ENCODE results near the gene CDR2L.

CDR2L gene

DNA sequence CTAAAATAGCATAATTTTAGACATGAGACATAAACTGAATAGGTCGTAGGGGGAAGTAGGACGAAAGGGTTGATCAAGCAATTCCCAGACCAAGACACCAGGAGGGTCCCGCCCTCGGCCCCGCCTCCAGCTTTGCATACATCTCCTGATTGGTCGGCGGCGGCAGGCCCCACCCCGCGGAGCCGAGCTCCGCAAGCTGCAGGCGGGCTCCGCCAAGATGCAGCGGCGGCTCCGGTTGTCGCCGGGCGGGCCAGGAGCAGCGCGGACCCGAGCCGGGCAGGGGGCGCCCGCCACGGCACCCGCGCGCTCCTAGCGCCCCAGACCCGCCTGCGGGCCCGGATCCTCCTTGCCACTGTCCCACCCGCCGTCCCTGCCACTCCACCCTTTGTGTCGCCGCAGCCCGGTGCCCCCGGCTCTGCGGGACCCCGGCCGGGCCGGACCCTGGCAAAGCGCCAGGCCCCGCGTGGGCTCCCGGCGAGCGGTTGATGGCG, at the start of gene CDR2L:
Gene CDR2L (plus strand): TSS at position 215 of the 491 bp plus-strand sequence. CDS start 412 bp downstream, outside the sequence.
- Mint-ChIP-seq H3K4me1 (ENCODE audit: low read depth) (peaks cover 9% of the 10 kb centered on the region), H3K27ac (no peak within 1 kb of the TSS), H3K36me3 (ENCODE audit: low read depth) (no peaks in the 10 kb centered on the region), H3K9me3 (no peaks in the 10 kb centered on the region), H3K4me3 (peak within 1 kb of the TSS; percentile 80), H3K27me3 (peaks cover 29% of the 10 kb centered on the region)

DNA sequence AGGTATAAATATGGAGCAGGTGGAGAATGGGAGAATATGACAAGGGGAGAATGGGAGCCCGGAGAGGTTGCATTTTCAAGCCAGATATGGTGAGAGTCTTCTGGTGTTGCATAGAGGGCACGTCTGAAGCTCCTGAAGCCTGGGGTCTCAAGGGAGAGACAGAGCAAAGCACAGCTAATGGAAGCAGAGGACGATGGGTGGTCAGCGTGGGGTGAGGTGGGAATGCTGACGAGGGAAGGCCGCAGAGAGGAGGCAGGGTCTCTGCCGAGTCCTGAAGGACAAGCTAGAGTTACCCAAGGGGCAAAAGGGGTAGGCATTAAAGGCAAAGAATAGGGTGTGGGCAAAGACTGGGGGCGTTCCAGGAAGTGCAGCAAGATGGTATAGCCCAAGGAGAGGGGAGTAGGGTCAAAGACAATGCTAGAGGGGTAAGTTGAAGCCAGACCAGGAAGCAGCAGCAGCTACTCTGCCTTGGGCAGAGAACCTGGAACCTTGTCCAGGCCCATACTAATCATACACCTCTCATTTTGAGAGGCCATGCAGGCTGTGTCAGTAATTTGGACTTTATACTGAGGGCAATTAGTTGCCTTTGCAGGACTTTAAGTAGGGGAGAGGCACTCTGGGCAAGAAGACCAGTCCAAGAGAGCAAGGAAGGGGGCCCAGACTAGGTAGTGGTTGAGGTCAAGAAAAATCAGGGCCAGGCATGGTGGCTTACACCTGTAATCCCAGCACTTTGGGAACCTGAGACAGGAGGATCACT, 49.1 kb upstream of the CDR2L start:
- no peak overlapping the region for H3K4me3 Mint-ChIP-seq
- no peaks in the 10 kb centered on the region for H3K9me3 Mint-ChIP-seq
- no peak overlapping the region for H3K27ac Mint-ChIP-seq
- no peaks in the 10 kb centered on the region for H3K4me1 Mint-ChIP-seq (ENCODE audit: low read depth)
- no peaks in the 10 kb centered on the region for H3K36me3 Mint-ChIP-seq (ENCODE audit: low read depth)
- peaks cover 57% of the 10 kb centered on the region for H3K27me3 Mint-ChIP-seq

DNA sequence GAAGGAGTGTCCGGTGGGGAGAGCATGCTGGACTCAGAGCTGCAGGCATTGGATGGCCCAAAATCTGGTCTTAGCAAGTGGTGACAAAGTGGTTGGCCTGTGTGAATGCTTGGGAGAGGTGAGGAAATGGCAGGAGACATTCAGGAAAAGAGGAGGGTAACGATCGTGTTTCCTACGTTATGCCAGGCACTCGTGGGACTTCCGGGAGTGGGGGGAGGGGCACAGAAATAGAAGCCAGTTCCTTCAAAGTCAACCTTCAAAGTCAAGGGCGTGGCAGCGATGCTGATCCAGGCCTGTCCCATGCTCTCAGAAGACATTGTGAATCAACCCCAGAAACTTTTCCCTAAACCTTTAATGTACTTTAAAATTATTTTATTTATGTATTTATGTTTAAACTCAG, 47.9 kb upstream of the CDR2L start:
- Mint-ChIP-seq H3K9me3 (no peaks in the 10 kb centered on the region), H3K4me3 (no peak overlapping the region)

DNA sequence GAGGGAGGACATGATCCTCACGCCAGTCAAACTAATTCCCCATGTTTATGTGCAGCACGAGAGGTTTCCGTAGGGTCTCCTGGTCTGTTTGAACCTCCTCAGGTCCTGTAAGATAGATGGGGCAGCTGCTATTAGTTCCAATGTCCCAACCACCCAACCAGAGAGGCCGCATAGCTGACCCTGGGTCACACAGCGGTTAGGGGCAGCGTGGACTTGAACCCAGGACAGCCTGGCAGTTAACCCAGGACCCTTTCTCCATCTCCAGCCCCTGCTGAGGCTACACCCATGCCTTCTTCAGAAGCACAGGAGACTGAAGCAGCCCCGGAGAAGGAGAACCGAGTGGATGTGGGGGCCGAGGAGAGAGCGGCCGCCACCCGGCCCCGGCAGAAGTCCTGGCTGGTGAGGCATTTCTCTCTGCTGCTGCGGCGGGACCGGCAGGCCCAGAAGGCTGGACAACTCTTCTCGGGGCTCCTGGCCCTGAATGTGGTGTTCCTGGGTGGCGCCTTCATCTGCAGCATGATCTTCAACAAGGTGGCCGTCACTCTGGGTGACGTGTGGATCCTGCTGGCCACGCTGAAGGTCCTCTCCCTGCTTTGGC, 46.2 kb upstream of the CDR2L start:
- H3K27me3 Mint-ChIP-seq = peaks cover 48% of the 10 kb centered on the region
- H3K27ac Mint-ChIP-seq = no peak overlapping the region
- H3K4me3 Mint-ChIP-seq = no peak overlapping the region
- H3K36me3 Mint-ChIP-seq (ENCODE audit: low read depth) = no peaks in the 10 kb centered on the region
- no peaks in the 10 kb centered on the region for H3K4me1 Mint-ChIP-seq (ENCODE audit: low read depth)
- H3K9me3 Mint-ChIP-seq = no peaks in the 10 kb centered on the region

More for the DNA sequence above, 47.9 kb upstream of the CDR2L start:
- Mint-ChIP-seq H3K27ac (no peak overlapping the region), H3K36me3 (ENCODE audit: low read depth) (no peaks in the 10 kb centered on the region), H3K27me3 (peaks cover 52% of the 10 kb centered on the region), H3K4me1 (ENCODE audit: low read depth) (no peaks in the 10 kb centered on the region)

DNA sequence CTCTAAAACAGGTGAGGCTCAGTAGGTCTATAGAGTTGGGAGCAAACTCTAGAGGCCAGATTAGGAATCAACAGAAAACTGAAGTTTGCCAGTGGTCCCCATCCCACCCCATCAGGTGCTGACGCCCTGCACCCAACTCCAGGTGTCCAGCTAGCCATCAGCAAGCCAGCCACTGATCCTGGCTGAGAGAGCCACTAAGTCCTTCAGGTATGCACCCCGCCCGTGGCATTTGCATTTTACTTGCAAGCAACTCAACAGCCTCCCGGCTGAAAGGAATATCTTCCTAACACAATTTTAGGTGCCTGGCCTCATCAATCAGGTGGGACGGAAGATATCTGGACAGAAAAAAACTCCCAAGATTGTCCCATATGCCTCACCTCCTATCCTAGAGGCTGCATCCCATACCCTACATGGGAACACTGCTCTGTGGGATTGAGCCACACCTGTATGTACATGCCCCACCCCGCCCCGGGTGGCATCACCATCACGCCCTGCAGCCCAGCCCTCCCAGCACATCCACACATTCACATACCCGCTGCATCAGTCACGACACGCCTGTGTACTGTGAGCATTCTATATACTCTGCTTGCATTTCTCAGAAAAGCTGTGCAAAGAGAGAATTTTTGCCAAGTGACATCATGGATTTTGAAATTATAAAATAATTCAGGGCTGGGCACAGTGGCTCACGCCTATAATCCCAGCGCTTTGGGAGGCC, 43.5 kb upstream of the CDR2L start:
- Mint-ChIP-seq H3K27me3 (peaks cover 22% of the 10 kb centered on the region), H3K27ac (no peak overlapping the region), H3K4me1 (ENCODE audit: low read depth) (no peaks in the 10 kb centered on the region), H3K9me3 (no peaks in the 10 kb centered on the region), H3K36me3 (ENCODE audit: low read depth) (no peaks in the 10 kb centered on the region), H3K4me3 (no peak overlapping the region)

DNA sequence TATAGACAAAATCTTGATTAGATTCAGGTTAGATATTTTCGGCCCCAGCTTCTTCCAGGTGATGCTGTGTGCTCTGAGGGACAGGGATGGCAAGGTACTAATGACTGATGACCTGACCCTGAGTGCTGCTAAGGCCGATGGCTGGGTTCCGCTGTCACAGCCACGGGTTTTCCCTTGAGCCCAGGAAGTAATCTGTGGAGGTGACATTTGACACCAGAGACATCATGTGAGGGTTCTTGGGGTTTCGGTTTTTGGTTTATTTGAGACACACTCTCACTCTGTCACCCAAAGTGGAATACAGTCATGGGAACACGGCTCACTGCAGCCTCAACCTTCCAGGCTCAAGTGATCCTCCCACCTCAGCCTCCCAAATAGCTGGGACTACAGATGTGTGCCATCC, 41.9 kb upstream of the CDR2L start:
- Mint-ChIP-seq H3K9me3 (no peaks in the 10 kb centered on the region), H3K27ac (no peak overlapping the region), H3K36me3 (ENCODE audit: low read depth) (no peaks in the 10 kb centered on the region), H3K4me1 (ENCODE audit: low read depth) (no peaks in the 10 kb centered on the region), H3K27me3 (peaks cover 14% of the 10 kb centered on the region), H3K4me3 (no peak overlapping the region)

DNA sequence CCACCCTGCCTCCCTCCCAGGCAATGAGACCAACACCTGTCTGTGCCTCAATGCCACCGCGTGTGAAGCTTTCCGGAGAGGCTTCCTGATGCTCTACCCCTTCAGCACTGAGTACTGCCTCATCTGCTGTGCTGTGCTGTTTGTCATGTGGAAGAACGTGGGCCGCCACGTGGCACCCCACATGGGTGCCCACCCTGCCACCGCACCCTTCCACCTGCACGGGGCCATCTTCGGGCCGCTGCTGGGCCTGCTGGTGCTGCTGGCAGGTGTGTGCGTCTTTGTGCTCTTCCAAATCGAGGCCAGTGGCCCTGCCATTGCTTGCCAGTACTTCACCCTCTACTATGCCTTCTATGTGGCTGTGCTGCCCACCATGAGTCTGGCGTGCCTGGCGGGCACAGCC, 40.8 kb upstream of the CDR2L start:
- no peak overlapping the region for H3K27ac Mint-ChIP-seq
- no peaks in the 10 kb centered on the region for H3K4me1 Mint-ChIP-seq (ENCODE audit: low read depth)
- H3K4me3 Mint-ChIP-seq = no peak overlapping the region
- no peaks in the 10 kb centered on the region for H3K36me3 Mint-ChIP-seq (ENCODE audit: low read depth)
- peaks cover 9% of the 10 kb centered on the region for H3K27me3 Mint-ChIP-seq
- H3K9me3 Mint-ChIP-seq = no peaks in the 10 kb centered on the region

DNA sequence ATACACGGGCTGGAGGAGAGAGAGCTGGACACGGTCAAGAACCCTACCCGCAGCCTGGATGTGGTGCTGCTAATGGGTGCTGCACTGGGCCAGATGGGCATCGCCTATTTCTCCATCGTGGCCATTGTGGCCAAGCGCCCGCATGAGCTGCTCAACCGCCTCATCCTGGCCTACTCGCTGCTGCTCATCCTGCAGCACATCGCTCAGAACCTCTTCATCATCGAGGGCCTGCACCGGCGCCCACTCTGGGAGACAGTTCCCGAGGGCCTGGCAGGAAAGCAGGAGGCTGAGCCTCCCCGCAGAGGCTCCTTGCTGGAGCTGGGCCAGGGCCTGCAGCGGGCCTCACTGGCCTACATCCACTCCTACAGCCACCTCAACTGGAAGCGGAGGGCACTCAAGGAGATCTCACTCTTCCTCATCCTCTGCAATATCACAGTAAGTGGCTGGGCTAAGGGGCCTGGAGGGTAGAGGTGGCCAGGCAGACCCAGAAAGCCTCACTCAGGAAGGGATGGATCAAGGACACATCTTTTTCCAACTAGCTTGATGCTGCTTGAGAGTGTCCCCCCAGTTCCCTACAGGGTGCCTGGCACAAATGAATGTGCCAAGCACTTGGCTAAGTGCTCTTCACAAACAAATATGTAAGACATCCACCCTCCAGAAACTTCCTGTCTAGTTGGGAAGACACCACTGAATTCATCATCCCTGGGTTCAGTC, 40.2 kb upstream of the CDR2L start:
- Mint-ChIP-seq H3K4me3 (no peak overlapping the region), H3K4me1 (ENCODE audit: low read depth) (no peaks in the 10 kb centered on the region), H3K27me3 (peaks cover 5% of the 10 kb centered on the region), H3K9me3 (no peaks in the 10 kb centered on the region), H3K36me3 (ENCODE audit: low read depth) (no peaks in the 10 kb centered on the region), H3K27ac (no peak overlapping the region)

DNA sequence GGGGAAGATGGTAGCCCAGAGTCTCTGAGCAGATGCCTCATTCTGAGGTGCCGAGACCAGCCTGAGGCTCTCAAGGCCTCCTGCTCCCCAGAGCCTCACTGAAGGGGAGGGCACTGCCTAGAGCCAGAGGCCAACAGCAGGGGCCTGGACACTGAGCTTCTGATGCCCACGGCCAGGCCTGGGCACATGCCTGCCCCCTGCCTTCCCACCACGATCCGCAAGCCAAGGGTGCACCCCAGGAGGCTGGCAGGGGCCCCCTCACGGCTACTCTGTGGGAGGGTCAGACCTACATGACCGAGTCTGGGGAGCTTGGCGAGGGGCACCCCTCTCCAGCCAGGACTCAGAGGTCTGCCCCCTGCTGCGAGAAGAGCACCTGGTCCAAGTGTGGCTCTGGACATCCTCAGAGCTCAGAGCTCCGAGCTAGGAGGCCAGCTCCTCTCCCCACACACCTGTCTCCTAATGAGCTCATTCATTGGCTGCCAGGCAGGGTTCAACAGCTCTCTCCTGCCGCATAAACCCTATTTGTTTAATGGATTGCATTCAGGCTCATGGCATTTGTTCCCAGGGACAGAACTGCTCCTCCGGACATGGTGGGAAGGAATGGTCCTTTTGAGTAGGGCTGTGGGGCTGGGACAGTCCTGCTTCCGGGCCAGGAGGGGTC, 37.8 kb upstream of the CDR2L start:
- Mint-ChIP-seq H3K36me3 (ENCODE audit: low read depth) (no peaks in the 10 kb centered on the region), H3K27ac (no peak overlapping the region), H3K9me3 (no peaks in the 10 kb centered on the region), H3K4me1 (ENCODE audit: low read depth) (no peaks in the 10 kb centered on the region), H3K4me3 (no peak overlapping the region), H3K27me3 (peaks cover 5% of the 10 kb centered on the region)

DNA sequence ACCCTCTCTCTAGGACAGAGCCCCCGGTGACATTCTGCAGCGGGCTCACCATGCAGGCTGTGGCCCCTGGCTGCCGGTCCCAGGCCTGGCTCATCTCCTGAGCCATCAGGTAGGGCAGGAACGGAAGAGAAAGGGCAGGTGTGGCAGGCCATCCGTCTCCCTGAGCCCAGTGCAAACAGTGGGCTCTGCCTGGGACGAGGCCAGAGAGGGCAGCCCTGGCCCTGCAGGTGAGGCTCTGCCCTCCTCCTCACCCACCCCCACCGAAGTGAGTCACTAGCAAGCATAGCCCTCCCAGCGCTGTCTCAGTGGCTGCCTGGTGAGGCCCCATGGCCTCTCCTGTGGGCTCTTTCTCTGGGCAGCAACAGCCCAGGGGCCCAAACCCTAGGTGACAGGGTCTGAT, 37.2 kb upstream of the CDR2L start:
- H3K27ac Mint-ChIP-seq = no peak overlapping the region
- no peaks in the 10 kb centered on the region for H3K9me3 Mint-ChIP-seq
- H3K27me3 Mint-ChIP-seq = peaks cover 2% of the 10 kb centered on the region
- no peak overlapping the region for H3K4me3 Mint-ChIP-seq
- no peaks in the 10 kb centered on the region for H3K4me1 Mint-ChIP-seq (ENCODE audit: low read depth)
- H3K36me3 Mint-ChIP-seq (ENCODE audit: low read depth) = no peaks in the 10 kb centered on the region

DNA sequence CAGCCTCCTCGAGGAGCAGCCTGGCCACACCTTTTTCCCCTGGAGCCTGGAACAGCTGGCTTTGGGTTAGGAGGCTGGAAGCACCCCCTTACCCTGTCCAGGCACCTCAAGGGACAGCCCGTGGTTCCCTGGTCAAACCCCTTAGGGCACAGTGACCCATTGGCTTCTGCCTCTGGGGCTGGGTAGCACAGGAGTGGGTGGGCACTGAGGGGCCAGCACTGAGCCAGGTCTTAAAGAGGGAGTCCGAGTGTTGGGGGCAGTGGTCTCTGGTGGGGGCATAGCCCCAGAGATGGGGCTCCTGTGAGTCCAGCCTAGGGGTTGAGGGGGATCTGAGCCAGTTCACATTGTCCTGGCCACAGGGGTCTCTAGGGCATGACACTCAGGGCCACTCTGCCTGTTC, 36.4 kb upstream of the CDR2L start:
- Mint-ChIP-seq H3K27me3 (no peaks in the 10 kb centered on the region), H3K4me3 (no peak overlapping the region), H3K36me3 (ENCODE audit: low read depth) (no peaks in the 10 kb centered on the region), H3K9me3 (no peaks in the 10 kb centered on the region), H3K4me1 (ENCODE audit: low read depth) (no peaks in the 10 kb centered on the region), H3K27ac (no peak overlapping the region)

DNA sequence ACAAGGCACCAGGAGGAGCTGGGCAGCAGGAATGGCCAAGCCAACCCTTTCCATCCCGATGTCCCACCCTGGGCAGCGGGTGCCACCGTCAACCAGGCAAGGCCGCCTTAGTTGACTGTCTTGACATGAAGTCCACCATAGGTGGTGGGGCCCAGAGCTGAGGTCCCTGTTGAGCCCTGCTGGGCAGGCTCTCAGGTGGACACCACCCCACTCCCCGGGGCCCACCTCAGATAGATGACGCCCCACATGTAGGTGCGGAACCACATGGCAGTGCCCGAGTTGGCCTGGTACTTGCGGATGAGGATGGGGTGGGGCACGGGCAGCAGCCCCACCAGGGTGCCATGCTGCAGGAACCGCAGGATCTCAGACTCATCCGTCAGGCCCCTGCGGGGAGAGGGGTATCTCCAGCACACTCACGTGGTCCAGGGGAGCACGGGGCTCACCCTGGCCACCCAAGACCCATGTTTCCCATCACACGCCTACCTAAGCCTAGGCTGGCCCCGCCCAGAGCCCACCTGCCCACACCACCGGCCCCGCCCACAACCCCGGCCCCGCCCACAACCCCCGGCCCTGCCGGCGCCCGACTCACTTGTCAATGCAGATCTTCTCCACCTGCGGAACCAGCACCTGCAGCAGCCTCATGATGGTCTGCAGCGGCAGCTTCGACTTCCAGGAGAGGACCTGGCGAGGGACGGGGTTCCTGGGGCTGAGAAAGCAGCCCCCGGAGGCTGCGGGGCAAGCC, 35.6 kb upstream of the CDR2L start:
- no peaks in the 10 kb centered on the region for H3K27me3 Mint-ChIP-seq
- H3K9me3 Mint-ChIP-seq = no peaks in the 10 kb centered on the region
- no peaks in the 10 kb centered on the region for H3K36me3 Mint-ChIP-seq (ENCODE audit: low read depth)
- no peak overlapping the region for H3K4me3 Mint-ChIP-seq
- H3K4me1 Mint-ChIP-seq (ENCODE audit: low read depth) = no peaks in the 10 kb centered on the region
- no peak overlapping the region for H3K27ac Mint-ChIP-seq

DNA sequence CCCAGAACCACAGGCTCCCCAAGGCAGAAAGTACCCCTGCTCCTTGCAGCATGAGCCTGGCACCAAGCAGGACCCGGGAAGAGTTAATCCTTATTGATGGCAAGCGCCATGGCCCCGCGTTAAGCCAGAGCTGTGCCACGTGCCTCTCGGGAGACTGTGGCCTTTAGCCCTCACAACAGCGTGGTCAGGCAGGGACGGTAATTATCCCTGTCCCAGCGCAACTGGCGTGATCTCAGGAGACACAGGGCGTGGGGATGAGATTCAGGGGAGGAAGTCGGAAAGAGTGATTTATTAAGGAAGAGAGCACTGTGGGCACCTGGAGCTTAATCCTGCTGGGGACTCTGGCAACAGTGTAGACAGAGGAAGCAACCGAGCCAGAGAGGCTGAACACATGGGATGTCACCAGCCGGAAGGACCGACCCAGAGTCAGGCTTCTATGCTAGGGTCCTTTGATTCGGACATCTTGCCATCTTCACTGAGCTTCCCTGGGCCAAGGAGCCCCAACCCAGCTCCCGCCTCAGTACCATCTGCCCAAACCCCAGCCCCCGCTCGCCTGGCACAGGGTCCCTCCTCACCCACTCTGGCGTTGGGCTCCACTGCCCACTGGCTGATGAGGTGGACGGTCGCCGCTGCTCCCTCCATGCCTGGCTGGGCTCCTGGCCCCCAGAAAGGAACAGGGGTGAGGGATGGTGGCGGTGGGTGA, 34.9 kb upstream of the CDR2L start:
- Mint-ChIP-seq H3K27ac (no peak overlapping the region), H3K36me3 (ENCODE audit: low read depth) (no peaks in the 10 kb centered on the region), H3K27me3 (no peaks in the 10 kb centered on the region), H3K4me1 (ENCODE audit: low read depth) (no peaks in the 10 kb centered on the region), H3K4me3 (no peak overlapping the region), H3K9me3 (no peaks in the 10 kb centered on the region)
